Stimulated activated CD8-positive, alpha-beta memory T cell treated with anti-CD3 and anti-CD28 coated beads, Interleukin-2, amount 100 ng/mL, for 1 hour (primary cell): Measurements from ENCODE around the gene NDUFAF8.

Experiments
- DNase-seq, 2 donors: peaks; one replicate each; pipeline ENCODE4 v3.0.0-alpha.2; 2020; ENCODE audit warnings: low read depth in 2 of 2

Gene NDUFAF8

GRCh38 chr17:81251709-81252301 lies 12.7 kb downstream of the NDUFAF8 start:
- DNase-seq = no peak

- DNase-seq = no peak
Observed at GRCh38 chr17:81252326-81252986, 13.3 kb downstream of the NDUFAF8 start.

- no peak for DNase-seq
Observed at GRCh38 chr17:81252987-81253329, 13.8 kb downstream of the NDUFAF8 start.

GRCh38 chr17:81253358-81254131 lies 14.4 kb downstream of the NDUFAF8 start:
- DNase-seq = peak; percentile 29 to 37

- DNase-seq = no peak
Observed at GRCh38 chr17:81254955-81255717, 16.0 kb downstream of the NDUFAF8 start.

GRCh38 chr17:81256616-81257015 lies 17.5 kb downstream of the NDUFAF8 start:
- no peak for DNase-seq

GRCh38 chr17:81257533-81257932 lies 18.4 kb downstream of the NDUFAF8 start:
- no peak for DNase-seq

- no peak for DNase-seq
Observed at GRCh38 chr17:81258292-81258691, 19.2 kb downstream of the NDUFAF8 start.

GRCh38 chr17:81259058-81259605 lies 20.0 kb downstream of the NDUFAF8 start:
- DNase-seq = no peak

- no peak for DNase-seq
Observed at GRCh38 chr17:81260171-81260570, 21.1 kb downstream of the NDUFAF8 start.

GRCh38 chr17:81260641-81261040 lies 21.5 kb downstream of the NDUFAF8 start:
- DNase-seq = no peak

GRCh38 chr17:81261096-81261495 lies 22.0 kb downstream of the NDUFAF8 start:
- no peak for DNase-seq

GRCh38 chr17:81261582-81262336 lies 22.6 kb downstream of the NDUFAF8 start:
- DNase-seq = no peak

GRCh38 chr17:81263371-81264181 lies 24.5 kb downstream of the NDUFAF8 start:
- no peak for DNase-seq

- DNase-seq = no peak
Observed at GRCh38 chr17:81264640-81265039, 25.5 kb downstream of the NDUFAF8 start.

- no peak for DNase-seq
Observed at GRCh38 chr17:81265576-81265975, 26.5 kb downstream of the NDUFAF8 start.

GRCh38 chr17:81267390-81268067 lies 28.4 kb downstream of the NDUFAF8 start:
- DNase-seq = no peak

- DNase-seq = no peak
Observed at GRCh38 chr17:81270279-81270678, 31.2 kb downstream of the NDUFAF8 start.

GRCh38 chr17:81271226-81271625 lies 32.1 kb downstream of the NDUFAF8 start:
- no peak for DNase-seq

- no peak for DNase-seq
Observed at GRCh38 chr17:81272616-81273015, 33.5 kb downstream of the NDUFAF8 start.
